H9 (cell line): ENCODE results near the gene UROS. TPM values are rescaled to one million over a fixed set of nuclear protein-coding genes. Genes with fewer than 3 reads are reported as not detected.

Source experiments
- DNase-seq: peaks from one replicate; pipeline ENCODE4 v3.0.0-alpha.2; 2017
- H2AFZ ChIP-seq: one replicate; pipeline ENCODE4 v1.6.1; 2013; ENCODE audit warnings: mild to moderate bottlenecking, low read length, control low read depth, moderate library complexity
- H2AK5ac ChIP-seq: 2 replicates; pipeline ENCODE4 v1.6.1; 2013; ENCODE audit warnings: low read length, control low read depth, mixed read lengths; ENCODE audit not compliant: insufficient read length
- H2BK120ac ChIP-seq: one replicate; pipeline ENCODE4 v1.6.1; 2013; ENCODE audit warnings: low read depth, mild to moderate bottlenecking, low read length, control low read depth, inconsistent platforms; ENCODE audit not compliant: poor library complexity, severe bottlenecking
- H2BK12ac ChIP-seq: 2 replicates; pipeline ENCODE4 v1.6.1; 2013; ENCODE audit warnings: low read length, control low read depth, mixed read lengths, low read depth; ENCODE audit not compliant: insufficient read length
- H2BK15ac ChIP-seq: 2 replicates; pipeline ENCODE4 v1.6.1; 2013; ENCODE audit warnings: low read depth, low read length, control low read depth
- H2BK20ac ChIP-seq: one replicate; pipeline ENCODE4 v1.6.1; 2013; ENCODE audit warnings: low read depth, mild to moderate bottlenecking, low read length, control low read depth, inconsistent platforms; ENCODE audit not compliant: poor library complexity, severe bottlenecking
- H2BK5ac ChIP-seq: 2 replicates; pipeline ENCODE4 v1.6.1; 2013; ENCODE audit warnings: low read length, control low read depth, mixed read lengths; ENCODE audit not compliant: insufficient read length
- H3K14ac ChIP-seq: 2 replicates; pipeline ENCODE4 v1.6.1; 2013; ENCODE audit warnings: low read length, control low read depth; ENCODE audit not compliant: insufficient read depth
- H3K18ac ChIP-seq: 2 replicates; pipeline ENCODE4 v1.6.1; 2013; ENCODE audit warnings: low read depth, mild to moderate bottlenecking, mixed read lengths, low read length, control low read depth; ENCODE audit not compliant: insufficient read length
- H3K23ac ChIP-seq: 2 replicates; pipeline ENCODE4 v1.6.1; 2013; ENCODE audit warnings: low read length, control low read depth, mixed read lengths, low read depth; ENCODE audit not compliant: insufficient read length
- H3K23me2 ChIP-seq: 2 replicates; pipeline ENCODE4 v1.6.1; 2013; ENCODE audit warnings: low read depth, mild to moderate bottlenecking, mixed read lengths, low read length, control low read depth; ENCODE audit not compliant: insufficient read length, poor library complexity, severe bottlenecking
- H3K27ac ChIP-seq: 2 replicates; pipeline ENCODE4 v1.5.1; 2013; ENCODE audit warnings: low read length, control low read depth, mixed read lengths, low read depth; ENCODE audit not compliant: insufficient read length
- H3K27me3 ChIP-seq: 2 replicates; pipeline ENCODE4 v1.6.1; 2013; ENCODE audit warnings: low read length, control low read depth, inconsistent platforms; ENCODE audit not compliant: insufficient read depth
- H3K4ac ChIP-seq: 2 replicates; pipeline ENCODE4 v1.6.1; 2013; ENCODE audit warnings: low read depth, mild to moderate bottlenecking, control low read depth, inconsistent platforms, low read length, moderate library complexity
- H3K4me1 ChIP-seq: 2 replicates; pipeline ENCODE4 v1.6.1; 2013; ENCODE audit warnings: low read length, control low read depth, inconsistent platforms; ENCODE audit not compliant: insufficient read depth
- H3K4me2 ChIP-seq: 2 replicates; pipeline ENCODE4 v1.6.1; 2013; ENCODE audit warnings: low read length, control low read depth, mixed read lengths; ENCODE audit not compliant: insufficient read length, insufficient read depth
- H3K56ac ChIP-seq: 2 replicates; pipeline ENCODE4 v1.6.1; 2013; ENCODE audit warnings: low read depth, mild to moderate bottlenecking, mixed read lengths, low read length, control low read depth; ENCODE audit not compliant: insufficient read length
- H3K79me1 ChIP-seq: 2 replicates; pipeline ENCODE4 v1.6.1; 2013; ENCODE audit warnings: low read depth, mild to moderate bottlenecking, moderate library complexity, low read length, control low read depth, inconsistent platforms; ENCODE audit not compliant: insufficient read depth, poor library complexity, severe bottlenecking
- H3K79me2 ChIP-seq: 2 replicates; pipeline ENCODE4 v1.6.1; 2013; ENCODE audit warnings: low read length, control low read depth, inconsistent platforms; ENCODE audit not compliant: insufficient read depth
- H3K9ac ChIP-seq: 2 replicates; pipeline ENCODE4 v1.6.1; 2013; ENCODE audit warnings: low read length, control low read depth, mixed read lengths; ENCODE audit not compliant: insufficient read length; ENCODE audit errors: extremely low read depth
- H3K9me3 ChIP-seq: one replicate; pipeline ENCODE4 v1.6.1; 2013; ENCODE audit warnings: low read depth, low read length, inconsistent platforms; ENCODE audit not compliant: control insufficient read depth
- H3T11ph ChIP-seq: one replicate; pipeline ENCODE4 v1.6.1; 2013; ENCODE audit warnings: mild to moderate bottlenecking, low read length, control low read depth, inconsistent platforms
- H4K20me1 ChIP-seq: one replicate; pipeline ENCODE4 v1.6.1; 2013; ENCODE audit not compliant: control insufficient read depth, insufficient read length, insufficient read depth
- H4K5ac ChIP-seq: 2 replicates; pipeline ENCODE4 v1.6.1; 2013; ENCODE audit warnings: low read depth, mild to moderate bottlenecking, mixed read lengths, low read length, control low read depth; ENCODE audit not compliant: insufficient read length
- H4K8ac ChIP-seq: replicated peaks from 2 replicates; pipeline ENCODE4 v1.6.1; 2013; ENCODE audit warnings: low read length, control low read depth, mixed read lengths, low read depth; ENCODE audit not compliant: insufficient read length
- H4K91ac ChIP-seq: 2 replicates; pipeline ENCODE4 v1.6.1; 2013; ENCODE audit warnings: low read depth, mild to moderate bottlenecking, moderate library complexity, mixed read lengths, low read length, control low read depth; ENCODE audit not compliant: insufficient read length
- H3K27ac Mint-ChIP-seq, 3 experiments: 2 replicates in 2 of 3; 3 replicates in 1 of 3; pipeline ENCODE4 v1.8.0; 2020 to 2021; ENCODE audit warnings: mixed read lengths in 3 of 3, mild to moderate bottlenecking in 1 of 3, moderate library complexity in 1 of 3
- H3K27me3 Mint-ChIP-seq: 2 replicates; pipeline ENCODE4 v1.8.0; 2021; ENCODE audit warnings: low read depth, mild to moderate bottlenecking, moderate library complexity, mixed read lengths
- H3K36me3 Mint-ChIP-seq, 3 experiments: 2 replicates in 2 of 3; 3 replicates in 1 of 3; pipeline ENCODE4 v1.8.0; 2020 to 2021; ENCODE audit warnings: low read depth in 3 of 3, mixed read lengths in 3 of 3; ENCODE audit not compliant: insufficient read depth in 1 of 3
- H3K4me1 Mint-ChIP-seq, 2 experiments: 2 replicates each; pipeline ENCODE4 v1.8.0; 2020; ENCODE audit warnings: mixed read lengths in 2 of 2
- H3K4me3 Mint-ChIP-seq, 2 experiments: 2 replicates in 1 of 2; 3 replicates in 1 of 2; pipeline ENCODE4 v1.8.0; 2020 to 2021; ENCODE audit warnings: mild to moderate bottlenecking in 2 of 2, mixed read lengths in 2 of 2, moderate library complexity in 1 of 2
- H3K9me3 Mint-ChIP-seq, 2 experiments: 2 replicates in 1 of 2; 3 replicates in 1 of 2; pipeline ENCODE4 v1.8.0; 2020; ENCODE audit warnings: mild to moderate bottlenecking in 2 of 2, mixed read lengths in 2 of 2, moderate library complexity in 1 of 2
- WGBS: extraction: QIAGEN DNeasy Blood & Tissue Kit; methylation state at CpG from one replicate; pipeline ENCODE4 v1.1.7; 2013; ENCODE audit warnings: missing lambda C conversion rate, low lambda C conversion rate, mixed read lengths; ENCODE audit not compliant: insufficient read length; ENCODE audit errors: extremely low coverage; 5-methylcytosine and 5-hydroxymethylcytosine counted together
- total RNA-seq: library from RNA; stranded (reverse); gene quantifications from 2 replicates; pipeline ENCODE4 v1.2.1, GENCODE V29; 2021
- TF ChIP-seq, protein P1 (sequence below): fragments of 200-600 bp; sonication (generic); conservative IDR thresholded peaks from 3 replicates; pipeline ENCODE4 v1.8.0; 2021; ENCODE audit warnings: antibody characterized with exemption, mild to moderate bottlenecking

UROS gene
- total RNA-seq, 1 experiment from 2014 or later = 42.3 TPM

DNA sequence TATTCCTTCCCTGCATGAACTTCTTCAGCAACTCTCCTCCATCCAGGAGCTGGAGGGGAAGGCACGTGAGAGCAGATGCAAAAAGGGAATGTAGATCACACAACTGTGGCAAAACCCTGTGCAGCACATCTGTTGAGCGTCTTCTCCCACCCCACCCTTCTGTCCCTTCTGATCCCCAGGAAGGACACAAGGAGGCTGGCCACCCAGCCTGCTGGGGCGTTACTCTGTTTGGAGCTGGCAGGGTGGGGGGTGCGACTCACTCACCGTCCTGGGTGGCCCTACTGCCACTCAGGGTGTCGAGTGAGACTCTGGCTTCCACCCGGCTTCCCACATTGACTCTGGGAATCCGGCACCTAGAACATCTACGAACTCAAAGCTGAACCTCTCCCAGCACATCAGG, 37.3 kb downstream of the UROS start:
- no peak overlapping the region for H2BK20ac ChIP-seq

More for the DNA sequence above, 37.3 kb downstream of the UROS start:
- Histone ChIP-seq H3K79me1 (no peaks in the 10 kb centered on the region), H3K56ac (no peak overlapping the region), H4K91ac (no peak overlapping the region), H2AK5ac (no peak overlapping the region), H3K79me2 (no peaks in the 10 kb centered on the region), H3K4me2 (no peak overlapping the region), H3K27ac (no peak overlapping the region), H2BK15ac (no peak overlapping the region), H3K23me2 (no peaks in the 10 kb centered on the region), H2AFZ (no peak overlapping the region), H4K8ac (no peak overlapping the region), H2BK12ac (no peak overlapping the region), H3K9ac (no peak overlapping the region), H3K14ac (no peak overlapping the region), H3T11ph (no peak overlapping the region), H3K27me3 (no peaks in the 10 kb centered on the region), H3K4me1 (no peaks in the 10 kb centered on the region), H2BK5ac (no peak overlapping the region), H3K23ac (no peak overlapping the region), H3K4ac (no peak overlapping the region), H2BK120ac (no peak overlapping the region), H4K5ac (no peak overlapping the region), H3K9me3 (no peaks in the 10 kb centered on the region), H3K18ac (no peak overlapping the region), H4K20me1 (no peaks in the 10 kb centered on the region)
- TF ChIP-seq, protein P1, sequence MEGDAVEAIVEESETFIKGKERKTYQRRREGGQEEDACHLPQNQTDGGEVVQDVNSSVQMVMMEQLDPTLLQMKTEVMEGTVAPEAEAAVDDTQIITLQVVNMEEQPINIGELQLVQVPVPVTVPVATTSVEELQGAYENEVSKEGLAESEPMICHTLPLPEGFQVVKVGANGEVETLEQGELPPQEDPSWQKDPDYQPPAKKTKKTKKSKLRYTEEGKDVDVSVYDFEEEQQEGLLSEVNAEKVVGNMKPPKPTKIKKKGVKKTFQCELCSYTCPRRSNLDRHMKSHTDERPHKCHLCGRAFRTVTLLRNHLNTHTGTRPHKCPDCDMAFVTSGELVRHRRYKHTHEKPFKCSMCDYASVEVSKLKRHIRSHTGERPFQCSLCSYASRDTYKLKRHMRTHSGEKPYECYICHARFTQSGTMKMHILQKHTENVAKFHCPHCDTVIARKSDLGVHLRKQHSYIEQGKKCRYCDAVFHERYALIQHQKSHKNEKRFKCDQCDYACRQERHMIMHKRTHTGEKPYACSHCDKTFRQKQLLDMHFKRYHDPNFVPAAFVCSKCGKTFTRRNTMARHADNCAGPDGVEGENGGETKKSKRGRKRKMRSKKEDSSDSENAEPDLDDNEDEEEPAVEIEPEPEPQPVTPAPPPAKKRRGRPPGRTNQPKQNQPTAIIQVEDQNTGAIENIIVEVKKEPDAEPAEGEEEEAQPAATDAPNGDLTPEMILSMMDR = no peak
- H3K36me3 Mint-ChIP-seq = no peaks in the 10 kb centered on the region; a peak in 3 of 7 replicates
- no peak for DNase-seq
- WGBS = no CpG with 5 or more reads among the region's 9 CpGs
- H3K27me3 Mint-ChIP-seq = no peaks in the 10 kb centered on the region
- H3K9me3 Mint-ChIP-seq = no peaks in the 10 kb centered on the region
- no peaks in the 10 kb centered on the region for H3K4me1 Mint-ChIP-seq
- H3K4me3 Mint-ChIP-seq = no peak overlapping the region
- H3K27ac Mint-ChIP-seq = no peak overlapping the region
